Heart left ventricle (tissue), 13 donors: ENCODE measurements around the gene GANAB.

Experiments used
- CTCF ChIP-seq, 12 donors: fragments of 200-600 bp; sonication (generic) in 4 of 12; IDR thresholded peaks; one replicate each; pipeline versions ENCODE4 v1.5.0 to v1.8.0; 2018 to 2022; ENCODE audit warnings: antibody characterized with exemption in 12 of 12, mild to moderate bottlenecking in 5 of 12
- POLR2A ChIP-seq, 2 donors: fragments of 450-650 bp; IDR thresholded peaks; one replicate each; pipeline ENCODE4 v1.6.1; 2017; ENCODE audit warnings: antibody characterized with exemption in 2 of 2, mild to moderate bottlenecking in 2 of 2, moderate library complexity in 2 of 2
- donor health status: ischemic (EF 13 %, LVEDD 7.1; RV severe dilation, severe dysfunction).
- donor health status: DM: no; HTN: yes; CAD: no.
- donor health status: DM: no; HTN: no; CAD: no.
- donor health status: ischemic (EF 25% LVEDD 6.9; RV normal size, moderate dysfunction).
- donor health status: ischemic (EF 25% LVEDD 5.7; RV mildly dilated, moderate dysfunction).
- donor health status: ischemic (EF 35%, LVEDD 5.7; RV mildly dilated, moderate dysfunction).
- donor health status: nonischemic (EF 11% LVEDD 7.7; RV severe dilation, severe dysfunction).
- donor health status: DM: yes; HTN: yes; CAD: no.
- donor health status: PGD.
- donor health status: ischemic (EF 29% LVEDD 5.4; RV normal size, mild dysfunction).
- donor health status: nonischemic (EF 23%, LVEDD 6.1; RV moderate dilation, normal function).

GRCh38 chr11:62665075-62665598, 18.7 kb upstream of the GANAB start, which contains the start of the genes C11orf98 and CSKMT:
- TF ChIP-seq CTCF (IDR thresholded peaks at IDR 0.05) (no peak), POLR2A (IDR thresholded peaks at IDR 0.05) (peak; percentile 91 to 97)
